PC-3 (cell line): ENCODE results near the gene MAEA. TPM values are rescaled to one million over a fixed set of nuclear protein-coding genes. Genes with fewer than 3 reads are reported as not detected.
A peak's percentile ranks its signal among the peaks of the same experiment; 100 is the strongest.

ENCODE experiments used
- ATAC-seq: fragments of 200-7000 bp; cut with Tn5 transposase; 2 replicates; pipeline ENCODE4 v1.9.1; 2020; ENCODE audit warnings: mild to moderate bottlenecking, moderate library complexity
- BruUV-seq: library from RNA; stranded (reverse); fragments of 400-500 nt; replicated peaks from 2 replicates; lab custom pipeline; 2021; lab: Mats Ljungman, UMichigan
- CTCF ChIA-PET: fragments of 300-600 bp; sonication (Branson Sonifier 250); formaldehyde crosslinking; loops from one replicate; lab custom pipeline; 2022; ENCODE audit warnings: antibody characterized with exemption; lab: Charles Lee
- POLR2A ChIA-PET: fragments of 300-600 bp; sonication (Branson Sonifier 250); formaldehyde crosslinking; loops from one replicate; lab custom pipeline; 2022; ENCODE audit warnings: antibody characterized with exemption; ENCODE audit not compliant: unreplicated experiment; lab: Charles Lee
- DNase-seq: peaks from one replicate; pipeline ENCODE4 v3.0.0-alpha.2; 2015
- H2AFZ ChIP-seq: fragments of 300-600 bp; sonication (generic); 2 replicates; pipeline ENCODE4 v1.6.0; 2016; ENCODE audit warnings: antibody characterized with exemption, low read length
- H3F3A ChIP-seq: fragments of 300-600 bp; sonication (generic); one replicate; pipeline ENCODE4 v1.6.0; 2017; ENCODE audit warnings: antibody characterized with exemption, low read length, control low read depth, mild to moderate bottlenecking; ENCODE audit not compliant: unreplicated experiment
- H3K27ac ChIP-seq: fragments of 300-600 bp; sonication (generic); 2 replicates; pipeline ENCODE4 v1.5.1; 2016; ENCODE audit warnings: mild to moderate bottlenecking, low read length
- H3K27me3 ChIP-seq: fragments of 300-600 bp; sonication (generic); 2 replicates; pipeline ENCODE4 v1.6.1; 2016; ENCODE audit warnings: low read length, mixed read lengths
- H3K36me3 ChIP-seq: fragments of 300-600 bp; sonication (generic); 2 replicates; pipeline ENCODE4 v1.6.1; 2016; ENCODE audit warnings: low read depth, mixed run types, low read length, mixed read lengths
- H3K4me1 ChIP-seq: fragments of 300-600 bp; sonication (generic); 2 replicates; pipeline ENCODE4 v1.5.1; 2016; ENCODE audit warnings: low read length; ENCODE audit not compliant: insufficient read depth
- H3K4me2 ChIP-seq: fragments of 300-600 bp; sonication (generic); 2 replicates; pipeline ENCODE4 v1.6.0; 2016; ENCODE audit warnings: low read length
- H3K4me3 ChIP-seq: fragments of 300-600 bp; sonication (generic); 2 replicates; pipeline ENCODE4 v1.5.1; 2016; ENCODE audit warnings: mild to moderate bottlenecking, low read length, mixed read lengths
- H3K79me2 ChIP-seq: fragments of 300-600 bp; sonication (generic); 2 replicates; pipeline ENCODE4 v1.6.1; 2017; ENCODE audit warnings: low read length, mixed read lengths
- H3K9ac ChIP-seq: fragments of 300-600 bp; sonication (generic); 2 replicates; pipeline ENCODE4 v1.6.0; 2016; ENCODE audit warnings: mild to moderate bottlenecking, low read length
- H3K9me2 ChIP-seq: fragments of 300-600 bp; sonication (generic); replicated peaks from 2 replicates; pipeline ENCODE4 v1.6.1; 2016; ENCODE audit warnings: mixed run types, low read length, mixed read lengths
- H3K9me3 ChIP-seq: fragments of 300-600 bp; sonication (generic); 2 replicates; pipeline ENCODE4 v1.6.1; 2016; ENCODE audit warnings: low read length, mixed read lengths
- H4K20me1 ChIP-seq: fragments of 300-600 bp; sonication (generic); 2 replicates; pipeline ENCODE4 v1.6.1; 2016; ENCODE audit warnings: low read length, mixed read lengths
- EZH2 ChIP-seq: fragments of 300-600 bp; sonication (generic); IDR thresholded peaks from one replicate; pipeline ENCODE4 v1.6.1; 2017; ENCODE audit warnings: antibody characterized with exemption, mild to moderate bottlenecking, low read length; ENCODE audit not compliant: unreplicated experiment
- EZH2phosphoT487 ChIP-seq: fragments of 300-600 bp; sonication (generic); IDR thresholded peaks from 2 replicates; pipeline ENCODE4 v1.6.1; 2018; ENCODE audit warnings: mild to moderate bottlenecking, antibody characterized with exemption, low read length, borderline replicate concordance
- intact Hi-C: fragments of 100-400 bp; cut with micrococcal nuclease; formaldehyde crosslinking; loops from 2 replicates; pipeline ENCODE4 v1.9.0; 2023
- total RNA-seq: library from RNA; depleted of rRNA; stranded (reverse); fragments of >200 nt; gene quantifications from 2 replicates; pipeline ENCODE4 v1.2.3, GENCODE V29; 2014
- TF ChIP-seq, protein P1 (sequence below): fragments of 300-600 bp; sonication (generic); conservative IDR thresholded peaks from 2 replicates; pipeline ENCODE4 v1.5.1; 2017; ENCODE audit warnings: antibody characterized with exemption, low read depth, mild to moderate bottlenecking, low read length

Gene MAEA
- total RNA-seq, 1 experiment from 2014 or later: 48.1 TPM

DNA sequence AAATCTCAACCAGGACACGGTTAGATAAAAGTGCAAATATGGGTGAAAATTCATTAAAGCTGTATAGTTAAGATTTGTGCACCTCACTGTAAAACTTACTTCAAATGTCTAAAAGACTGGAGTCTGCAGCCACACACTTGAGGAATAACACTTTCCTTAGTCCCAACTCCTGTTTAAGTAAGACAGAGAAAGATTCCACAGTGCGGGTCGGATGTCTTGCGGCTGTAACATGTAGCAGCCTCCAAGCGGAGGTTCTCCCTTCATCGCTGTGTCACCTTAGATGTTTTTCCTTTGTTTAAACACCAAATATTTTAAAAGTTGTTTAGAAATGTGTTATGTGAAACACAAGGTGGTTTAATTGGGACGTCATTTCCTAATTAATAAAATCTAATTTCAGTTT, 905 bp upstream of the MAEA start:
- no peaks in the 10 kb centered on the region for H3K9me2 ChIP-seq
- peak overlapping the region; percentile 94 for H3K4me2 ChIP-seq
- peak overlapping the region; percentile 94 for H3K9ac ChIP-seq
- no peaks in the 10 kb centered on the region for H3K36me3 ChIP-seq
- H4K20me1 ChIP-seq: peaks cover 17% of the 10 kb centered on the region
- no TSS peak for BruUV-seq
- TF ChIP-seq, protein P1, sequence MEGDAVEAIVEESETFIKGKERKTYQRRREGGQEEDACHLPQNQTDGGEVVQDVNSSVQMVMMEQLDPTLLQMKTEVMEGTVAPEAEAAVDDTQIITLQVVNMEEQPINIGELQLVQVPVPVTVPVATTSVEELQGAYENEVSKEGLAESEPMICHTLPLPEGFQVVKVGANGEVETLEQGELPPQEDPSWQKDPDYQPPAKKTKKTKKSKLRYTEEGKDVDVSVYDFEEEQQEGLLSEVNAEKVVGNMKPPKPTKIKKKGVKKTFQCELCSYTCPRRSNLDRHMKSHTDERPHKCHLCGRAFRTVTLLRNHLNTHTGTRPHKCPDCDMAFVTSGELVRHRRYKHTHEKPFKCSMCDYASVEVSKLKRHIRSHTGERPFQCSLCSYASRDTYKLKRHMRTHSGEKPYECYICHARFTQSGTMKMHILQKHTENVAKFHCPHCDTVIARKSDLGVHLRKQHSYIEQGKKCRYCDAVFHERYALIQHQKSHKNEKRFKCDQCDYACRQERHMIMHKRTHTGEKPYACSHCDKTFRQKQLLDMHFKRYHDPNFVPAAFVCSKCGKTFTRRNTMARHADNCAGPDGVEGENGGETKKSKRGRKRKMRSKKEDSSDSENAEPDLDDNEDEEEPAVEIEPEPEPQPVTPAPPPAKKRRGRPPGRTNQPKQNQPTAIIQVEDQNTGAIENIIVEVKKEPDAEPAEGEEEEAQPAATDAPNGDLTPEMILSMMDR: no peak
- TF ChIP-seq EZH2 (no peak), EZH2phosphoT487 (no peak)
- CTCF ChIA-PET: no interaction called here
- ATAC-seq (no peak), DNase-seq (no peak)
- no peaks in the 10 kb centered on the region for H3K27me3 ChIP-seq
- H3K4me1 ChIP-seq: peaks cover 20% of the 10 kb centered on the region
- peaks cover 42% of the 10 kb centered on the region for H3K79me2 ChIP-seq
- POLR2A ChIA-PET: no interaction called here
- intact Hi-C loops: loop anchor here (5.0 kb wide), 1 partner anchor 59 kb away; the partner anchor contains the start of gene UVSSA
- peak overlapping the region; percentile 87 for H2AFZ ChIP-seq
- peak overlapping the region; percentile 55; the same call in 1 of the 2 replicates for H3K27ac ChIP-seq
- H3K4me3 ChIP-seq: peak overlapping the region; percentile 97
- H3K9me3 ChIP-seq: no peaks in the 10 kb centered on the region
- no peaks in the 10 kb centered on the region for H3F3A ChIP-seq

DNA sequence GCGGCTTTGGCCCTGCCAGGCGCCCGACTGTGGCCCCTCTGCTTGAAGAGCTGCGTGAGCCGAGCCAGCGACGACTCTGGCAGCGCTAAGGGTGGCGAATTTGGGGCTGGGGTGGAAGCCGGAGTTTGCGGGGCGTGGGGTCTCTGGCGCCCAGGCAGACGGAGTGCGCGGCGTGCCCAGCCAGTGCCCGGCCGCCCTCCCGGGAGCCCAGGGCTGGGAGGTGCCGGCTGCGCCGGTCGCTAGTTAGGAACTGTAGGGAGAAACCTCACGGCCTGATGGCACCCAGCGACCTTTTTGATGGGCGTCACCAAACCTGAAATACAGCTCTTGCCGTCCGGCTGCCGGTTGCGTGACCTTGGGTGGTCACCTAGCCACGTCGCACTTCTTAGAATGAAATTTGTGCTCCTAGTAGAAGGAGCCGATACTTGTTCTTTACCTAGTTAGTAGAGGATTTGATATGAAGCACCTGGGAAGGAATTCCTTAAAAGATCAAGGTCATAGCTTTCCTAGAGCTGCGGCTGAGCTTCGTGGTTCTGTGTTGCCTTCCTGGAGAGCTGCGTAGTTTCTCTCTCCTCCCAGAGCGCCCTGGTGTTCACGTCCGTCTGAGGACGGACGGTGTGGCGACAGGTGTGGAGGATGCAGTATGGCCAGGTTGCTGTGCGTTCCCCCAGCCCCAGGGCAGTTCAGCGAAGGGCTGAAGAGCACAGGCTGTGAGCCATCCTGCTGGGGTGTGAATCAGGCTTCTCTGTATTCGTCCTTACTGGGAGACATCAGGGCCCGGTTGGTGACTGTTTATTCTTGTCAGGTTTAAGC, 680 bp downstream of the MAEA start:
- Histone ChIP-seq H4K20me1 (peaks cover 20% of the 10 kb centered on the region), H3K4me1 (peaks cover 20% of the 10 kb centered on the region), H3K9ac (peak overlapping the region; percentile 94), H3K9me3 (no peaks in the 10 kb centered on the region), H3K27ac (peak overlapping the region; percentile 46), H3K4me2 (peak overlapping the region; percentile 98), H3K79me2 (peaks cover 56% of the 10 kb centered on the region), H3F3A (no peaks in the 10 kb centered on the region), H3K4me3 (peak overlapping the region; percentile 97), H3K9me2 (no peaks in the 10 kb centered on the region), H2AFZ (no peak overlapping the region), H3K36me3 (no peaks in the 10 kb centered on the region), H3K27me3 (no peaks in the 10 kb centered on the region)
- CTCF ChIA-PET: no interaction called here
- ATAC-seq (peak; percentile 10), DNase-seq (peak; percentile 30)
- BruUV-seq: TSS peak; percentile 47
- TF ChIP-seq EZH2phosphoT487: no peak
- TF ChIP-seq, protein P1: no peak
- no peak for TF ChIP-seq EZH2
- intact Hi-C loops: no loop called here
- POLR2A ChIA-PET: no interaction called here

GRCh38 chr4:1291091-1291490, 1.4 kb downstream of the MAEA start:
- H3K9ac ChIP-seq: peak overlapping the region; percentile 94
- H3K36me3 ChIP-seq: no peaks in the 10 kb centered on the region
- no peak overlapping the region for H2AFZ ChIP-seq
- peak overlapping the region; percentile 98 for H3K4me2 ChIP-seq
- H3K27ac ChIP-seq: no peak overlapping the region
- ATAC-seq: no peak
- peaks cover 20% of the 10 kb centered on the region for H4K20me1 ChIP-seq
- peak overlapping the region; percentile 97 for H3K4me3 ChIP-seq
- intact Hi-C loops: no loop called here
- H3K4me1 ChIP-seq: peaks cover 20% of the 10 kb centered on the region
- POLR2A ChIA-PET: interaction anchor here (0.6 kb wide), 1 partner anchor 56 kb away, joined by 9 read pairs; no protein-coding TSS in a partner anchor
- H3K79me2 ChIP-seq: peaks cover 58% of the 10 kb centered on the region
- BruUV-seq: no TSS peak
- DNase-seq: no peak
- TF ChIP-seq EZH2phosphoT487 (no peak), EZH2 (no peak)
- TF ChIP-seq, protein P1: no peak
- H3K9me2 ChIP-seq: no peaks in the 10 kb centered on the region
- no peaks in the 10 kb centered on the region for H3K9me3 ChIP-seq
- CTCF ChIA-PET: no interaction called here
- no peaks in the 10 kb centered on the region for H3F3A ChIP-seq
- H3K27me3 ChIP-seq: no peaks in the 10 kb centered on the region
